Inferior parietal cortex (tissue), 1 donor: ENCODE results near the gene MEF2A.

ENCODE experiments used
- DNase-seq: peaks from one replicate; pipeline ENCODE4 v3.0.0-alpha.2; 2016; ENCODE audit errors: extremely low spot score

The MEF2A gene

DNA sequence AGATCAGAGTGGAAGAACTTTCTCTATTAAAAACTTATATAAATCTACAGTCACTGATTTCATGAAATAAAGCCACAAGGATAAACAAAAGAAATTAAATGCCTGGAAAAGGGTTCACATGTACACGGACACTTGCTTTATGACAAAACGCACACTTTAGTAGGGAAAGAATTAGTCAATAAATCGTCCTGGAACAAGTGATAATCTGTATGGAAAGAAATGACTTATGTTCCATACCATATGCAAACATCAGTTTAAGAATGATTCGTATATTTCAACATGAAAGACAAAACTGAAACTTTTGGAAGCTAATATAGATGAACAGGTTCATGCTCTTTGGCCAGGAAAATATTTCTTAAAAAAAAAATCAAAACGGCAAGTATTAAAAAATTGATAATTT is 40.2 kb downstream of the MEF2A start:
- no peak for DNase-seq

DNA sequence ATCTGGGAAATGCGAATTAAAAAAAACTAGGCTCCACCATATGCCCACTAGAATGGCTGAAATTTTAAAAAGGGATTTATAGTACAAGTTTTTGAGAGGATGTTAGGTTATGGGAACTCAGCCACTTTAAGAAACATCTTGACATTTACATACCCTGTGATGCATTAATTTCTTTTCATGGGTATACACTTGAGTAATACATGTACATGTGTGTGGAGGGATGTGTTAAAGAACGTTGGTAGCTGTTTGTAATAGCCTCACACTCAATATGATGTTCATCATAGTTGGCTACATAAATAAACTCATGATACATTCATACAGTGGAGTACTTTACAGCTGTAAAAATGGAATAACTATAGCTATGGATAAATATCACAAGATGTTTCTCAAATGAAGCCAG is 40.9 kb downstream of the MEF2A start:
- no peak for DNase-seq

DNA sequence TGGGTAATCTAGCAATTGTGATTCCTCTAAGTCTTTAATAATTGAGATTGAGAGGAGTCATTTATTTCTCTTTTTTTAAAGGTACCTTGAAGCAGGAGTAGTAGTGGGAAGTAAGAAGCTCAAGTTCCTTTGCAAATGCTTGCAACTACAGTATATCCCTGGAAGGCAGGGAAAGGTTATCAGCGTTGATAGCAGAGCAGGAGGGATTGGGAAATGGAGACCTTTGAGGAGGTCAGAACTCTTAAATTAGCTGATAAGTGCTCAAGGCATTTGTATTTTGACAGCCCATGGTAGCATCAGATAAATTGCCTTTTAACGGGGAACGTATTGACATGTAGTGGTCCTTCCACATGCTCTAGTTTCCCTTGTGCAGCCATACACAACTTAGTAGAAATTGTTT is 47.7 kb downstream of the MEF2A start:
- DNase-seq = no peak

DNA sequence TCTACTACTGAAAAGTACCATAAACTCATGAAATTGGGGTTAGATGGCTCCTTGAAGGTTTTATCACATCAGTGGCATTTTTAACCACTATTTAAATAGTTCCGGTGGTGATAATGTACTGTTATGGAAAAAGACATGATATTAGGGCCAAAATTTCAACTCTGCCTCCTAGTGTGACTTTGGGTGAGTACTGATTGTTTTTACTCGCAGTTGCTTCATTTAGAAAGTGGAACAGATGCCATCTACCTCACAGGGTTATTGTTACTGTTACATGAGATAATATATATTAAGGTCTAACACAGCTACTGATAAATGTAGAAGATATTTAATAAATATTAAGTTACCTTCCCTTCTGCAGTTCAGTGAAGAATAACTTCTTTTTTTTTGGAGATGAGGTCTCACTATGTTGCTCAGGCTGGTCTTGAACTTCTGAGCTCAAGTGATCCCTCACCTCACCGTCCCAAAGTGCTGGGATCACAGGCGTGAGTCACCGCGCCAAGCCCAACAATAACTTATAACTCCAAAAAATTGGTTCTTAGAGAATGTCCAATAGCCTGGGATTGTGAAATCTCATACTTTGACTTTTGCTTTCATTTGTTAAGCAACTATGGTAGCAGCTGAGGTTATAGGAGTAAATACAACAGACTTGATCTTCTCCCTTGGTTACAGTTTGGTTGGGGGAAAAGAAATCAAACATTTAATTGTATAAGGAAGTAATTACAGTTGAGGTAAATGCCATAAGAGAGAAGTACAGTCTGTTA is 48.3 kb downstream of the MEF2A start:
- no peak for DNase-seq

DNA sequence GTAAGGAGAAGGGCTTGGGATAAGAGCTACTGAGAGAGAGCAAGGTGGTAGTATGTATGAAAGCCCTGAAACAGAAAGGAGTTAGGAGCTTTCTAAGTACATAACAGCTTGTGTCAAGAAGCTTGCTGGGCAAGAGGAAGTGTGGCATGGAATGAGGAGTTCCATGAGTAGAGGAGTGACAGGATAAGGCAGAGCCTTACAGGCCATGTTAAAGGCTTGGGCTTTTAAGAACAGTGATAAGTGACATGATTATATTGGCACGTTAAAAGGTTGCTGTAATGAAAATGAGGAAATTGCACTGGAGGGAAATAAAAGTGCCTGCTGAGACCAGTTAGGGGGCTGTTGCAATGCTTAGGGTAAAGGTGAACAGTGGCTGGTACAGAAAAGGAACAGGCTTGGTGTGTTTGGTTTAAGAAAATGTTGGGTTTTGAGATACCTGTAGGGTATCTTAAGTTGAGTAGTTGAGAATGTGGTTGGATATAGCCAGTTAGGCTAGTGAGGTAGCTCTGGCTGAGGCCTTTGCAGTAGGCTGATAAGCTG is 49.0 kb downstream of the MEF2A start:
- DNase-seq = no peak

DNA sequence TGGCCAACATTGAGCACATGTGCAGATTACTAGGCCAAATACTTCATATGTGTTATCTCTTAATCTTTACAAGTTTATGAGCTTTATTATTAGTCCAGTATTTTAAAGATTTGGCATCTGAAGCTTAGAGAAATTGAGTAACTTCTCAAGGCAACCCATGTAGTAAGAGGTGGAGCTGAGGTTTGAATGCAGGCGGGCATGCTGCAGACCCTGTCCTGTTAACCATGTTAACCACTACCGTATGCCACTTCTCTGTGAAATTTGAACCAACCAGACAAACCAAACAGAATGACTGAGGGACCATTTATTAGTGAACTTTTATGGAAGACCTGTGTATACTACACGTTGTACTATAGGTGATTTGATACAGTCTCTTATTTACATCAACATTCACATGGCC is 49.7 kb downstream of the MEF2A start:
- no peak for DNase-seq

DNA sequence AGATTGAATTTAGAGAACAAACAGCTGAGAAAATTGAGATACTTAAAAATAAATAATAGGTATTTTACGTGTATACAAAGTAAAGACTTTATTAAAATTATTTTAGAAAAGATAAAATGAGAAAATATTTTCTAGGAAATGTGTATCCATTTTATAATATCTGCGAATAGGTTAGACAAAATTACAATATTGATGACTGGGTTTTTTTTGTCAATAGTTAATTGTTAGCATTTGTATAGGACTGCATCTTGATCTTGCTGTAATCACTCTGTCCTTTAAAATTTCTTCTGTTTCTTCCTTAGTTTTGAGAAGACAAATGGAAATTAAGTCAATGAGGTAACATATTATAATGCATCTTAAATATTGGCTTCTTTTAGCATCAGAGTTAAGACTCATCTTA is 50.3 kb downstream of the MEF2A start:
- no peak for DNase-seq

DNA sequence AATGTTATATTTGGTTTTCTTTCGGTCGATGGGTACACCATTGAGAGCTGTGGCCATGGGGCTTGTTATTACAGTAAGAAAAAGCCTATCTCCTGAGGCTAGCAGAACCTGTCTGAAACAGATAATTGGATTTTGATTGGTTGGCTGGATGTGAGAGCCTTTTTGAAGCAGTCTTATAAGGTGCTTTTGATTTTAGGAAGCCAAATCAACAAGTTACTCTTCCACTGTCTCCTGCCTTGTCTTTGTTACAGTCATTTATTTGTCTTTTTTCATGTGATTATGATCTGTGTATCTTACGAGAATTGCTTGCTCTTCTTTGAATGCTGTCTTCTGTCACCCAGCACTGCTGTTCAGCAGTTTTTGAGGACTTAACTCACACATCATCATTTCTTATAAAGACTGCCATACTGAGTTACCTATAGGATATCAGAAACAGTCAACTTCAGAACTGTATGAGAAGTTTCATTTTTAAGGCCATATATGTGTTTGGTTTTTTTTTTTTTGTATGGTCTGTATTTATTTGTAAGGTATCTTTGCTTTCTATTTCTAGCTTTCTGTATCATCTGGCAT is 51.1 kb downstream of the MEF2A start:
- DNase-seq = no peak

DNA sequence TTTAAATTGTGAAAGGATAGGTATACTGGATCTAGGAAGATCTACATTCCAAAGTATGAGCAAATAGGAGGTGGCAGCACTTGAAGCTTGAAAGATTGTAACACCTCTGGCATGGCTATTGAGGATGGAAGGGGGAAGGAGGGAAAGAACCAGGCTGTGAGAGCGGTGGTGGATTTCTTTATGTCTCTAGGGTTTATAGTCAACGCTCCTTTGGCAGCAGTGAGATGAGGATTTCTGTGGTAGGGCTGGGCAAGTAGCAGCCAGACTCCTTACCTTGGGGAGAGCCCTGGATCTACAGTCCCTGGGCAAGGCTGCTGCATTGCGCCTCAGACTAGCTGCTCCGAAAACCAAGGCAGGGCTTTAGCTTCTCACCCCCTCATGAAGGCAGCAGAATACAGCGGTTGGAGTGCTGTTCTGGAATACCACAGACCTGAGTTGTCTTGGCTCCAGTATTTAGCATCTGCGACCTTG is 53.2 kb downstream of the MEF2A start:
- no peak for DNase-seq

DNA sequence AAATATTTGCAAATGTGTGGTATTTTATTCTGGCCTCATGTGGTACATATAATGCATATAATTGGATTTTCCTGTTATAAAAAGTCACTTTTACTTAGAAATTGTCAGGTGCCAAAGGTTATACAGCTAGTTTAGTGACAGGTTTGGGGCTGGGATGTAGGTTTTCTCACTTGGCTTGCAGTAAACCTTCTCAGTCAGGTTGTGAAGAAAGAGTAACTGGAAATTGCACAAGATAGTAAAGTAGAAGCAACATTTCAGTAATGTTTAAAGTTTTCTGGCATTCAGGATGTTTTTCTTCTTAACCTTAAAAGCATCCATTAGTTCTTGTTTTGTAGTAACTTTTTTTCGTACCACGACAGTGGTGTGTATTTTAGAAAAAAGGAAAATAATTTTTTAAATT is 53.9 kb downstream of the MEF2A start:
- no peak for DNase-seq

DNA sequence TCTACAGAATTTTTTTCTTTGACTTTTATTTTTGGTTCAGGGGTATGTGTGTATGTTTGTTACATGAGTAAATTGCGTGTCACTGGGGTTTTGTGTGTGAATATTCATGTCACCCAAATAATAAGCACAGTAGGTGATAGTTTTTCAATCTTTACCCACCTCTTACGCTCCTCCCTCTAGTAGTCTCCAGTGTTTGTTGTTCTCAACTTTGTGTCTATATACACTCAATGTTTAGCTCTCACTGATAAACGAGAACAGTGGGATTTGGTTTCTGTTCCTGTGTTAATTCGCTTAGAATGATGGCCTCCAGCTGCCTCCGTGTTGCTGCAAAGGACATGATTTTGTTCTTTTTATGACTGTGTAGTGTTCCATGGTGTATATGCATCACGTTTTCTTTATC is 54.4 kb downstream of the MEF2A start:
- no peak for DNase-seq

DNA sequence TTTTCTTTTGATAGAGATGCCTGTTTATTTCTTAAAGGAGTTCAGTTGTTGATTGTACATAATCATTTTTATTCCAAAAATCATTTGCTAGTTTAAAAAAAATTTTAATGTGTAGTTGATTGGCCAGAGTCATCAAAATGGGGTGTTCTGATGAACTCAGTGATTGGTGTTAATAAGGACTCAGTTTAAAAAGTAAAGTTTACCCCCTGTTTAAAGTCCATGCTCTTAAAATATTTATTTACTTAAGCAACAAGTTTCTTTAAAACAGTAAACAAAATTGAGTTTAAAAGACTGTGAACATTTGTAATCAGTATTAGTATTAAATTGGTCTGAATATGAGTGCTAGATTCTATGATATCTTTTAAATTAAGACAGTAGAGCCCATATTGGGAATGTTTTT is 56.0 kb downstream of the MEF2A start:
- no peak for DNase-seq

DNA sequence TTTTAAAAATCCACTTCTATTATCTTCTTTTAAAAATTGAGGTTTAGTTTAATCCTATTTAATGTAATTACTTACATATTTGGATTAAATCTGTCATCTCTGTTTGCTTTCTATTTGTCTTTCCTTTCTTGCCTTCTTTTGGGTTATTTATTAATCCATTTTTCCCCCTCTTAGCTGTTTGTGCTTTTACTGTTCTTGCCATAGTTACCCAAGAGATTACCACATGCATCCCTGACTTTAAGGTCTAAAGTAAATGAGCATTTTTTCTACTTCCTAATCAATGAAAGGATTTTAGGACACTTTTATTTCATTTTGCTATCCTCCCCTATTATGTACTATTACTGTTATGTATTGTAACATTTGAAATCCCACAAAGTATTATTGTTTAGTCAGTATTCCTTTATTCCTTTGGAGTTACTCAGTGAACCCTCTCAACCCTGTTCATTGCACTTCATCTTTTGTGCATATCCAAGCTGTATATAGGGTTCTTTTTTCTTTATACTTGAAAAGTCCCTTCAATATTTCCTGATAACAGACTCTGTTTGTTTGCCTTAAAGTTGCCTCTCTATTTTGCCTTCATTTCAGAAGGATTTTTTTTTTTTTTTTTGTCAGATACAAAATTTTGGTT is 62.7 kb downstream of the MEF2A start:
- no peak for DNase-seq

DNA sequence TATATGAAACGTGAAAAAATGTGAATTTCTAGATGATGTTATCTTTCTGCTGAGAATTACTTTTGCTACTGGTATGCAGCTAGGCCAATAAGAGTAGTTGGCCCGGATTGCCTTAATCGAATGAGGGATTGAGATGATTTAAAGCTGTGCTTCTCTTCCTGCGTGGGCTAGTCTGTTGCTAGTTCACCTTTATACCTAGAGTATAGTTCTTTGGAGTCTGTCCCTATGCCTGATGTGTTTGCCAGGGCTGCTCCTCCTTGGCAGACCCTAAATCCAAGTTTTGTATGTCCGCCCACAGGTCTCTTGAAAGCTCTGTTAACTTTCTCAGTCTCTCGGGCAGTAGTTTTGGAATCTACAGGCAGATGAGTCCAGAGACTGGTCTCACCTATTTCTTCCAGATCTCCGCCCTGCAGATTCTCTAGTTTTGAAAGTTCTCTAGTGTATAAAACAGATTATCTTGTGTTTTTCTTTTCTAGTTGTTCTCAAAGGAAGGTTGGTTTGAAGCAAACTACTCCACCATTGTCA is 64.9 kb downstream of the MEF2A start:
- DNase-seq = no peak

DNA sequence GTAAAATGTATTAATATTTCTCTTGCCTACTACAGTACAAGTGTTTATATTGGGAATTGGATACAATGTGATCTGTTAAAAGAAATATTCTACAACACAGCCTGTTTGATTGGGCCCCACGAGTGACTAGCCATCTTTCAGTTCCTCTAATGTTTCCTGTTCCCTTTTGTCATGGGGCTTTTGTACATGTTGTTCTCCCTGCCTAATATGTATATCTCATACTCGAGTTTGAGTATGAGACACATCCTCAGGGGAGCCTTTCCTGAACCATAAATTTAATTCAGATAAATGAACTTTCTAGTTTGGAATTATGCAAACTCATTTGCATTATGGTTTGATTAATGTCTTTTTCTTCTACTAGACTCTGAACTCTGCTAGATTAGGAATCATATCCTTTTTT is 65.5 kb downstream of the MEF2A start:
- no peak for DNase-seq

DNA sequence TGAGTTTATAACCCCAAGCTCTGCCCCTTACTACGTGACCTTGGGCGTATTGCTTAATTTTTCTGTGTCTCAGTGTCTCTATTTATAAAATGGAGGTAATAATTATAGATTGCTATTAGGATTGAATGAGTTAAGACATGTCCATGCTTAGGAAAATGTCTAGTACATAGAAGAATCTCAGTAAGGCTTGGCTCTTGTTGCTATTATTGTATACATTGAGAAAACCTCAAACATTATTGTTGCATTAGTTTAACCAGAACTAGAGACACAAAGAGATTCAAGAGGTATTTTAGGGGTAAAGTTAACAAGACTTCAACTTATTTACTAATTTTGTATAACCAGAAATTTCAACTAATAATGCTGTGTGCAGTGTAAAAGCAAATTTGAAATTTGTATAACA is 66.7 kb downstream of the MEF2A start:
- no peak for DNase-seq

DNA sequence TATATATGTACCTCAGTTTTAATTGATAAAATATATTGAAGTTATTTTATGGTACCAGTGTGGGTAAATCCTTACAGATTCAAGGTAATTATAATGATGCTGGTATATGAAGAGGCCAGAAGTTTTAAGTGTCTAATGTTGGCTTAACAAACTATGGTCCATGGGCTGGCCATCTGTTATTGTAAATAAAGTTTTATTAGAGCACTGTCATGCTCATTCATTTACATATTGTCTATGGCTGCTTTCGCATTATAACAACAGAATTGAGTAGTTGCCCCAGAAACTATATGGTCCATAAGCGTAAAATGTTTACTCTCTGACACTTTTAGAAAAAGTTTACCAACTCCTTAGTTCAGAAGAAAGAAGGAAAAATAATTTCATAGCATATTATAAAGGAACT is 67.9 kb downstream of the MEF2A start:
- no peak for DNase-seq

DNA sequence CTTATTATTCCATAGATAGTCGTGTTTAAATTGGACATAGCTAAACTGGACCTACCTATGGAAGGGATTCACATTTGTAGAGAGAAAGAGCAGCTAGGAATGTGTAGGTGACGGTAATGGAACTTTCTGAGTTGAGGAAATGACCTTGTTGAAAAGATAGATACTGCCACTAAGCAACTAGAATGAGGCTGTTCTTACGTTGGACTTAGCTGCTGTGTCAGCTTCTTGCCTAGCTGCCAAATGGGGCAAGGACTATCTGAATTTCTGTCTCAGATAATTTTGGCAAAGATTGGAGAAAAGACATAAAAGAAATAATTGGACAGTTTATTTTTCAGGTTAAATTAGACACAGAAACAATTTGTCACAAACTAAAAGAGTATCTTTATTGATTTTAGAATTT is 68.8 kb downstream of the MEF2A start:
- DNase-seq = no peak

DNA sequence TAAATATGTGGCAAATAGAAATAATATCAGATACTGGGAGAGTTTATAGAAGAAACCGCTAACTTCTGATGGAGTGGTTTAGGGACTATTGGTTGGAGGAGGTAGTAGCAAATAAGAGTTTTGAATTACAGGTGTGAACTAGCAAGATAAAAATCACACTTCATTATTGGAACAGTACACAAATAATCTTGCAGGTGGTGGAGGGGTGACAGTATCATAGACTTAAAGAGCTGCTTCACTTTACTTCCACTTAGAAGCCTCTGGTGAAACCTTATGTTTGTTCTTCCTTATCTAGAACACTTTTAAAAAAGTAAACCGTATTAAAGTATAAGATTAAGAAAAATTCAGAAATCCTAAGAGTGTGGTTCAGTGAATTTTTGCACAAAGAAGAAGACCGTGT is 69.4 kb downstream of the MEF2A start:
- no peak for DNase-seq

DNA sequence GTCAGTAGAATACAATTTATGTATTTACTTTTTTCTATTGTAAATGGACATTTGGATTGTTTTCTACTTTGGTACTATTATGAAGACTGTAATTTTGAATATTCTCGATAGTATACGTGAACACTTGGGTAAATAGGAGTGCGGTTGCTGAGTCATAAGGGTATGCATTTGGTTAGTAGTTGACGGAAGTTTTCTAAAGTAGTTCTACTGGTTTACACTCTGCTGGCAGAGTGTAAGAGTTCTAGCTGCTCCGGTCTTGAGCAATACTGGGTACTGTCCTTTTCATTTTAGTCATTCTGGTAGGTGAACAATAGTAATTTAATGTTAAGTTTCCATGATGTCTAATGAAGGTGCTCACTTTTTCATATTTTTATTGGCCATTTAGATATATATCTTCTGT is 70.0 kb downstream of the MEF2A start:
- DNase-seq = no peak

DNA sequence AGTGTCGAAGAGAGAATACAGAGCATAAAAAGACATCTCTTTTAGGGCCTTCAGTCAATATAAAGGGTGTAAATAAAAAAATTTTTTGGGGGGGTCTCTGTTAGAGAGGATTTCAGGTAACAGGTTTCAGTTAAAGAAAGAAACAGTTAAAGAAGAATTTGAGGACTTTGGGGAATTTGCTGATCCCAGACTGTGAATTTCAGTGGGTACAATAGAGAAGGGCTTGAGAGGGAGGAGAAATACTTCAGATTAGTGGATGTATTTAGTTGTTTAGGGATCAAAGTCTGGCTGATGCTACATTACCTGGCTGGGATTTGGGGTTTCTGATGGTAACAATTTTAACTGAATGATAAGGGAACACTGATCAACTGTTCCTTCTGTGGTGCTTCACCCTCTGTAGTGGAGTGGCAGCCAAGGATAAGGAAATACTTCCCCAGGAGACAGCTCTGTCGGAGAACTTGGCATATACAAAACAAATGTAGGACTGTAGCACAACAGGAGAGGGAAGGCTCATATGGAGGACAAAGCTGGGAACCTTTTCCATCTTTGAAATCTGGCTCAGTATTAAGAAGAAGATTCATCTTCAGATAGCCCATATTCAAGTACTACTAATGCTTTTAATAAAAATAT is 79.2 kb downstream of the MEF2A start:
- no peak for DNase-seq

DNA sequence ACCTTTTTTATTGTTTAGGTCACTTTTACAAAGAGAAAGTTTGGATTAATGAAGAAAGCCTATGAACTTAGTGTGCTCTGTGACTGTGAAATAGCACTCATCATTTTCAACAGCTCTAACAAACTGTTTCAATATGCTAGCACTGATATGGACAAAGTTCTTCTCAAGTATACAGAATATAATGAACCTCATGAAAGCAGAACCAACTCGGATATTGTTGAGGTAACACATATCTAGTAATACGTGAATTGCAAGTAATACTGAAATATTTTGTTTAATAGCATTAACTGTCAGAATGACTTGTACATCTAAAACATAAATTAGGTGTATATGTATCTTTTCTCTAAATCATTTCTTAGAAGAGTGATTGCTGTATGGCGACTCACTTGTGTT is 79.8 kb downstream of the MEF2A start:
- no peak for DNase-seq
